Transverse colon (tissue), 4 donors: ENCODE results near the gene ATG7.

Source experiments
- CTCF ChIP-seq, 5 experiments: fragments of 200-600 bp in 3 of 5; fragments of 450-650 bp in 2 of 5; sonication (generic) in 3 of 5; IDR thresholded peaks; 1 replicate in 2 of 5; 2 replicates in 3 of 5; pipeline ENCODE4 v1.5.1; 2016 to 2017; ENCODE audit warnings: antibody characterized with exemption in 5 of 5, inconsistent platforms in 3 of 5, mild to moderate bottlenecking in 2 of 5, moderate library complexity in 1 of 5
- EP300 ChIP-seq: sonication (generic); formaldehyde crosslinking; IDR thresholded peaks from one replicate; pipeline ENCODE4 v1.6.1; 2017; ENCODE audit warnings: antibody characterized with exemption, low read depth
- POLR2A ChIP-seq: fragments of 450-650 bp; IDR thresholded peaks from one replicate; pipeline ENCODE4 v1.6.1; 2016; ENCODE audit warnings: antibody characterized with exemption, mild to moderate bottlenecking, moderate library complexity
- POLR2AphosphoS5 ChIP-seq, 3 donors: sonication (generic); formaldehyde crosslinking; IDR thresholded peaks; one replicate each; pipeline ENCODE4 v1.6.1; 2016; ENCODE audit warnings: antibody characterized with exemption in 3 of 3

GRCh38 chr3:11450015-11450414, 177.8 kb downstream of the ATG7 start:
- no peak for TF ChIP-seq EP300
- no peak for TF ChIP-seq CTCF (IDR thresholded peaks at IDR 0.05)
- no peak for TF ChIP-seq POLR2A
- no peak for TF ChIP-seq POLR2AphosphoS5 (IDR thresholded peaks at IDR 0.05)
